Astrocyte of the spinal cord (primary cell): ENCODE results near the gene ZNF292.

Experiments
- DNase-seq: peaks from one replicate; pipeline ENCODE4 v3.0.0; 2011; ENCODE audit warnings: low read depth, low spot score
- H3K4me3 ChIP-seq: 2 replicates; pipeline ENCODE4 v1.5.1; 2011; ENCODE audit warnings: low read depth, mild to moderate bottlenecking, low read length, moderate library complexity
- in situ Hi-C: cut with HindIII; loops from 2 replicates; pipeline ENCODE4 v1.10.0; 2017; ENCODE audit warnings: low sequenced_read_pairs
- TF ChIP-seq, protein P1 (sequence below): IDR thresholded peaks from 2 replicates; pipeline ENCODE4 v1.5.1; 2012; ENCODE audit warnings: low read depth, mild to moderate bottlenecking, low read length, inconsistent platforms

Gene ZNF292

GRCh38 chr6:87214831-87215230 lies 59.5 kb downstream of the ZNF292 start:
- in situ Hi-C loops, result no loop called here
- no peak overlapping the region for H3K4me3 ChIP-seq
- no peak for DNase-seq
- TF ChIP-seq, protein P1, sequence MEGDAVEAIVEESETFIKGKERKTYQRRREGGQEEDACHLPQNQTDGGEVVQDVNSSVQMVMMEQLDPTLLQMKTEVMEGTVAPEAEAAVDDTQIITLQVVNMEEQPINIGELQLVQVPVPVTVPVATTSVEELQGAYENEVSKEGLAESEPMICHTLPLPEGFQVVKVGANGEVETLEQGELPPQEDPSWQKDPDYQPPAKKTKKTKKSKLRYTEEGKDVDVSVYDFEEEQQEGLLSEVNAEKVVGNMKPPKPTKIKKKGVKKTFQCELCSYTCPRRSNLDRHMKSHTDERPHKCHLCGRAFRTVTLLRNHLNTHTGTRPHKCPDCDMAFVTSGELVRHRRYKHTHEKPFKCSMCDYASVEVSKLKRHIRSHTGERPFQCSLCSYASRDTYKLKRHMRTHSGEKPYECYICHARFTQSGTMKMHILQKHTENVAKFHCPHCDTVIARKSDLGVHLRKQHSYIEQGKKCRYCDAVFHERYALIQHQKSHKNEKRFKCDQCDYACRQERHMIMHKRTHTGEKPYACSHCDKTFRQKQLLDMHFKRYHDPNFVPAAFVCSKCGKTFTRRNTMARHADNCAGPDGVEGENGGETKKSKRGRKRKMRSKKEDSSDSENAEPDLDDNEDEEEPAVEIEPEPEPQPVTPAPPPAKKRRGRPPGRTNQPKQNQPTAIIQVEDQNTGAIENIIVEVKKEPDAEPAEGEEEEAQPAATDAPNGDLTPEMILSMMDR, result no peak

- DNase-seq, result no peak
- H3K4me3 ChIP-seq, result no peak overlapping the region
- TF ChIP-seq, protein P1, result no peak
- in situ Hi-C loops, result no loop called here
Observed at GRCh38 chr6:87220997-87221396, 65.6 kb downstream of the ZNF292 start.

- no peak for DNase-seq
- TF ChIP-seq, protein P1, result no peak
- H3K4me3 ChIP-seq, result no peak overlapping the region
- in situ Hi-C loops, result no loop called here
Observed at GRCh38 chr6:87222676-87223075, 67.3 kb downstream of the ZNF292 start.

GRCh38 chr6:87224971-87225370 lies 69.6 kb downstream of the ZNF292 start:
- H3K4me3 ChIP-seq, result no peak overlapping the region
- in situ Hi-C loops, result no loop called here
- TF ChIP-seq, protein P1, result no peak
- DNase-seq, result no peak

- TF ChIP-seq, protein P1, result no peak
- DNase-seq, result no peak
- in situ Hi-C loops, result no loop called here
- H3K4me3 ChIP-seq, result no peak overlapping the region
Observed at GRCh38 chr6:87225511-87225910, 70.1 kb downstream of the ZNF292 start.

DNA sequence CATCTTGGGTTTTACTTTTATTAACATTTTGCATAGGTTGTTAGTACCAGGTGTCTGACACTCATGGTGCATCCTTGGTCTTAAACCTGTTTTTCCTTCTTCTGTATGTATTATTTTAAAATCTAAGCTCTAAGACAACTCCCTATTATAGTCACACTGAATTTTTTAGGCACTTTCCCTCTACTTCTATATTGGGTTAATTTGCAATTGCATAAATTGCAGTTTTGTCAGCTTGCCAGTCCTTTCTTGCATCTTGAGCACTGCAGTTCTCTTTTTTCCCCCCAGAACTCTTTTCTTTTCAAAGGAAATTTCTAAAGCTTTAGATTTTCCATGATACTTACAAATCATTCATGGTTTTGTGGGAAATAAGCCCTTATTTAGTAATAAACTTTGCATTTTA lies 70.6 kb downstream of the ZNF292 start:
- TF ChIP-seq, protein P1, result no peak
- in situ Hi-C loops, result no loop called here
- DNase-seq, result no peak
- H3K4me3 ChIP-seq, result no peak overlapping the region

DNA sequence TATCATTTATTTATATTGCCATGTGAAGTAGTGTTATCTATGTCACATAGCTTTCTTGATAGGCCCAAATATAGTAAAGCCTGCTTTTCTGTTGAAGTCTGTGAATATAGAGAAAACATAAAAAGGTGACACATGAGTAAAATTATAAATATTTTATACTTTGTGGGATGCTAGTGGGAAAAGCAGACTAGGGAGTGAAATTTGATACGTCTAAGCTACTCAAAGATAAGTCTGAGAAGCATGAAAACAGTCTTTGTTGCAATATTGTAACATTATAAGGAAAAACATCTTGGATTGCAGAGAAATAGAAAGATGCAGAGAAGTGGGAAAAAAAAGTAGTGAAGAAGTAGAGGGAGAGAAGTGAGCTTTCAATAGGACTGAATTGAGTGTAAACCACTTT lies 75.4 kb downstream of the ZNF292 start:
- H3K4me3 ChIP-seq, result no peak overlapping the region
- in situ Hi-C loops, result no loop called here
- DNase-seq, result no peak
- TF ChIP-seq, protein P1, result no peak
